Fibroblast of lung (primary cell): ENCODE measurements around the gene SLC38A10. TPM values are rescaled to one million over a fixed set of nuclear protein-coding genes. Genes with fewer than 3 reads are reported as not detected.

Experiments used
- DNase-seq, 2 donors: peaks; one replicate each; pipeline versions ENCODE4 v3.0.0 to v3.0.0-alpha.2; 2010; ENCODE audit warnings: low read depth in 2 of 2
- H2AFZ ChIP-seq: 2 replicates; pipeline ENCODE4 v1.5.1; 2012; ENCODE audit warnings: low read length, control low read depth, inconsistent platforms
- H3K27ac ChIP-seq: 2 replicates; pipeline ENCODE4 v1.5.1; 2011; ENCODE audit warnings: low read length, control low read depth; ENCODE audit not compliant: insufficient read depth
- H3K27me3 ChIP-seq: 2 replicates; pipeline ENCODE4 v1.5.1; 2011; ENCODE audit warnings: mild to moderate bottlenecking, low read length; ENCODE audit not compliant: control insufficient read depth, insufficient read depth
- H3K36me3 ChIP-seq: 2 replicates; pipeline ENCODE4 v1.5.1; 2011; ENCODE audit warnings: low read length; ENCODE audit not compliant: control insufficient read depth, insufficient read depth
- H3K4me1 ChIP-seq: 2 replicates; pipeline ENCODE4 v1.5.1; 2011; ENCODE audit warnings: low read length; ENCODE audit not compliant: control insufficient read depth, insufficient read depth; ENCODE audit errors: extremely low read depth
- H3K4me2 ChIP-seq: 2 replicates; pipeline ENCODE4 v1.5.1; 2011; ENCODE audit warnings: low read length, control low read depth; ENCODE audit not compliant: insufficient read depth; ENCODE audit errors: extremely low read depth
- H3K4me3 ChIP-seq, 4 experiments: fragments of 200-600 bp in 1 of 4; sonication (generic) in 1 of 4; replicated peaks in 1 of 4; 2 replicates each; pipeline ENCODE4 v1.5.1; 2011 to 2016; ENCODE audit warnings: low read length in 4 of 4, low read depth in 3 of 4, mild to moderate bottlenecking in 3 of 4, control low read depth in 2 of 4, inconsistent platforms in 1 of 4, mixed read lengths in 1 of 4; ENCODE audit not compliant: insufficient read depth in 1 of 4; ENCODE audit errors: control extremely low read depth in 1 of 4
- H3K79me2 ChIP-seq: 2 replicates; pipeline ENCODE4 v1.5.1; 2012; ENCODE audit warnings: mild to moderate bottlenecking, low read length, inconsistent platforms; ENCODE audit not compliant: control insufficient read depth, insufficient read depth
- H3K9ac ChIP-seq: 2 replicates; pipeline ENCODE4 v1.5.1; 2011; ENCODE audit warnings: mild to moderate bottlenecking, low read length, control low read depth; ENCODE audit not compliant: insufficient read depth
- H3K9me3 ChIP-seq: 2 replicates; pipeline ENCODE4 v1.5.1; 2012; ENCODE audit warnings: low read depth, low read length; ENCODE audit not compliant: control insufficient read depth, insufficient read depth
- H4K20me1 ChIP-seq: 2 replicates; pipeline ENCODE4 v1.5.1; 2011; ENCODE audit warnings: low read length; ENCODE audit not compliant: control insufficient read depth, insufficient read depth; ENCODE audit errors: extremely low read depth
- EZH2 ChIP-seq: IDR thresholded peaks from 2 replicates; pipeline ENCODE4 v1.5.1; 2012; ENCODE audit warnings: low read length, control low read depth, mild to moderate bottlenecking; ENCODE audit errors: missing control alignments
- polyA plus RNA-seq, 2 donors: library from polyadenylated mRNA; depleted of rRNA in 1 of 2; stranded (reverse) in 1 of 2; unstranded in 1 of 2; fragments of >200 nt; gene quantifications; 2 replicates each; pipeline ENCODE4 v1.2.1, GENCODE V29; 2011 to 2012; ENCODE audit warnings: missing spikeins in 1 of 2
- total RNA-seq: library from RNA; depleted of rRNA; stranded (reverse); fragments of >200 nt; gene quantifications from 2 replicates; pipeline ENCODE4 v1.2.1, GENCODE V29; 2014
- TF ChIP-seq, protein P1 (sequence below), 2 donors: IDR thresholded peaks in 1 of 2; conservative IDR thresholded peaks in 1 of 2; 1 replicate in 1 of 2; 2 replicates in 1 of 2; pipeline ENCODE4 v1.5.1; 2011 to 2012; ENCODE audit warnings: low read length in 2 of 2, control low read depth in 1 of 2, inconsistent platforms in 1 of 2, low read depth in 1 of 2, mild to moderate bottlenecking in 1 of 2

Gene SLC38A10
- total and polyA plus RNA-seq, 2 donors (not counting 1 experiment from before 2014, with no cell fraction given), result 23.6 to 53.2 TPM

DNA sequence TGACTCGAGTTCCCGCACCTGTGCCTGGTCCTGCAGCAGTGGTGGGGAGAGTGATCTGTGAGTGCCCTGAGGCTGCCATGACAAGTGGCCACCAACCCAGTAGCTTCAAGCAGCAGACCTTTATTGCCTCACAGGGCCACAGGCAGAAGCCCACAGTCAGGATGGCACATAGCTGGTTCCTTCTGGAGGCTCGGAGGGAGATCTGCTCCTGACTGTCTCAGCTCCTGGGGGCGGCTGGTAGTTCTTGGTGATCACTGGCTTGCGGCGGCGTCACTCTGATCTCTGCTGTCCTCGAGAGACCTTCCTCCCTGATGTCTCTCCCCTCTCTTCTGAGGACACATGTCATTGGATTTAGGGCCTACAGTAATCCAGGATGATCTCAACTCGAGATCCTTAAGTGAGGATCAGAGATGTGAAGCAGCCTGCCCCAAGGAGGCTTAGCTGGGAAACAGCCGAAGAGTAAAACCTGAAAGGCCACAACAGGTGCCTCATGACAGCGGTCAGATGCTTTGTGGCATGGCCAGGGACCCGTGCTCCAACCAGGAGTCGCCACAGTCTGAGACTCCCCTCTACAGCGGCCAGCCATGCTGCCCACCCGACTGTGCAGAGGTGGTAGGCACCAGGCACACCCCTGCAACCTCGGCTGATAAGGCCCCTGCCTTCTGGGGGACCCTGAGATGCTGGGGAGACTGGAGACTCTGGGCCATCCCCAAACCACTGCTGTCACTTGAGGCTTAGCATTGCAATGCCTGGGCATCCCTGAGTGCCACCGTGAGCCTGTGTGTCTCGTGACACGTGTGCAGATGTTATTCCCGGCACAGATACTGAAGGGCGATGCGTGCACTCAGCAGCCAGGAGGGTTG, 30.0 kb upstream of the SLC38A10 start:
- TF ChIP-seq EZH2, result no peak
- TF ChIP-seq, protein P1, sequence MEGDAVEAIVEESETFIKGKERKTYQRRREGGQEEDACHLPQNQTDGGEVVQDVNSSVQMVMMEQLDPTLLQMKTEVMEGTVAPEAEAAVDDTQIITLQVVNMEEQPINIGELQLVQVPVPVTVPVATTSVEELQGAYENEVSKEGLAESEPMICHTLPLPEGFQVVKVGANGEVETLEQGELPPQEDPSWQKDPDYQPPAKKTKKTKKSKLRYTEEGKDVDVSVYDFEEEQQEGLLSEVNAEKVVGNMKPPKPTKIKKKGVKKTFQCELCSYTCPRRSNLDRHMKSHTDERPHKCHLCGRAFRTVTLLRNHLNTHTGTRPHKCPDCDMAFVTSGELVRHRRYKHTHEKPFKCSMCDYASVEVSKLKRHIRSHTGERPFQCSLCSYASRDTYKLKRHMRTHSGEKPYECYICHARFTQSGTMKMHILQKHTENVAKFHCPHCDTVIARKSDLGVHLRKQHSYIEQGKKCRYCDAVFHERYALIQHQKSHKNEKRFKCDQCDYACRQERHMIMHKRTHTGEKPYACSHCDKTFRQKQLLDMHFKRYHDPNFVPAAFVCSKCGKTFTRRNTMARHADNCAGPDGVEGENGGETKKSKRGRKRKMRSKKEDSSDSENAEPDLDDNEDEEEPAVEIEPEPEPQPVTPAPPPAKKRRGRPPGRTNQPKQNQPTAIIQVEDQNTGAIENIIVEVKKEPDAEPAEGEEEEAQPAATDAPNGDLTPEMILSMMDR (conservative IDR thresholded peaks at IDR 0.05 in 1 of 2, IDR thresholded peaks at IDR 0.05 in 1 of 2; ENCODE audit: low read depth in 1 of 2, low read length in 2 of 2), result no peak
- Histone ChIP-seq H3K27ac (no peak overlapping the region), H3K9ac (no peak overlapping the region), H4K20me1 (no peaks in the 10 kb centered on the region), H2AFZ (no peak overlapping the region), H3K4me3 (no peak overlapping the region), H3K27me3 (peaks cover 6% of the 10 kb centered on the region), H3K4me2 (no peak overlapping the region), H3K36me3 (no peaks in the 10 kb centered on the region), H3K9me3 (no peaks in the 10 kb centered on the region), H3K4me1 (peaks cover 10% of the 10 kb centered on the region), H3K79me2 (no peaks in the 10 kb centered on the region)
- DNase-seq, result no peak

DNA sequence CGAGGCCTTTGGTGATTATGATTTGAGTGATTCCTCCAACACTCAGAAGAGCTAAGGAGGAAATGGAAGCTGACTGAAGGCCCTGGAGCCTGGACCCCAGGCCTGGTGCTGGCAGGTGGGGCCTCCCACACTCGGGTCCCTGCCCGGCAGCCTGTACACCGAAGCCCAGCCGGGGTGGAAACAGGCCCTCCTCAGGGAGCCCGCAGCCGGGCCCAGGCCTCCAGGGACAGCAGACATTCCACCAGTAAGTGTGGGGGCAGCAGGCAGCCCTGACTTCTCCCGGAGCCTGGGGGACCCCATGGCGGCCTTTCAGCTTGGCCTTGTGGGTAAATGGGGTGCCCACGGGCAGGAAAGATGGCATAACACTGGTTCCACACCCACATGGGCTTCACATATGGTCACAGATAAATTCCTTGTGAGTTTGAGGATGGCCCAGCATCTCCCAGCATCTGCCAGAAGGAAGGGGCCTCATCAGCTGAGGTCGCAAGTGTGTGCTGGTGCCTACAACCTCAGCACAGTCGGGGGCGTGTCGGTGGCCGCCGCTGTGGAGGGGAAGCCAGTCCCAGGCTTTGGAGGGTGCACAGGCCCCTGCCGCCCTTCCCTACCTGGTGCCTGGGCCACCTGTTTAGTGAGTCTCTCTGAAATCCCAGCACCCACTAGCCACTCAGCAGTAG, 29.2 kb upstream of the SLC38A10 start:
- Histone ChIP-seq H3K9ac (no peak overlapping the region), H3K36me3 (no peaks in the 10 kb centered on the region), H3K4me3 (no peak overlapping the region), H3K27me3 (peaks cover 6% of the 10 kb centered on the region), H3K79me2 (no peaks in the 10 kb centered on the region), H3K9me3 (no peaks in the 10 kb centered on the region), H3K4me1 (peaks cover 6% of the 10 kb centered on the region), H3K27ac (no peak overlapping the region), H3K4me2 (no peak overlapping the region), H4K20me1 (no peaks in the 10 kb centered on the region), H2AFZ (no peak overlapping the region)
- TF ChIP-seq EZH2, result no peak
- TF ChIP-seq, protein P1 (conservative IDR thresholded peaks at IDR 0.05 in 1 of 2, IDR thresholded peaks at IDR 0.05 in 1 of 2; ENCODE audit: low read depth in 1 of 2, low read length in 2 of 2), result no peak
- no peak for DNase-seq

DNA sequence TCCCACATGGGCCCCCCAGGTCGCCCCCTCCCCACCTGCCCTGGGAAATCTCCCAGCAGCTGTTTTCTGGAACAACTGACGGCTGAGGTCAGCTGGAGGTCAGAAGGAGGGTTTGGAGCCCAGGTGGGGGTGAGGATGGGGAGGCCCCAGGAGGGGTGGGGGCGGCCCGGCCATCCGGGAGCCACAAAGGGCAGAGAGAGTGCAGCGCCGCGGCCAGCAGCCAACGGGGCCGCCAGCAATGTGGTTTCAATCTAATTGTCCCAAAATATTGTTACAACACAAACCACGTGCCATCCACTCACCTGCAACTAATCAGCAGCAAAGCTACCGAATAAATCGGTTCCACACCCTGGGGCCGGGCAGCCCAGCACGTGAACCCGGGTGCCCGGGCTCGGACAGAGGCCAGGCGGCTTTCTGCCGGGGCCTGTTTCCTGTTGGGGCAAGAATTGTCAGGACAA, 28.3 kb upstream of the SLC38A10 start:
- Histone ChIP-seq H4K20me1 (no peaks in the 10 kb centered on the region), H3K4me3 (no peak overlapping the region), H2AFZ (no peak overlapping the region), H3K4me2 (no peak overlapping the region), H3K36me3 (no peaks in the 10 kb centered on the region), H3K79me2 (no peaks in the 10 kb centered on the region), H3K4me1 (no peaks in the 10 kb centered on the region), H3K9ac (no peak overlapping the region), H3K9me3 (no peaks in the 10 kb centered on the region), H3K27me3 (peaks cover 6% of the 10 kb centered on the region), H3K27ac (no peak overlapping the region)
- DNase-seq, result no peak
- TF ChIP-seq, protein P1 (conservative IDR thresholded peaks at IDR 0.05 in 1 of 2, IDR thresholded peaks at IDR 0.05 in 1 of 2; ENCODE audit: low read depth in 1 of 2, low read length in 2 of 2), result no peak
- TF ChIP-seq EZH2, result no peak
